Astrocyte (in vitro differentiated cells and primary cell): ENCODE data around the gene GLRX. TPM values are rescaled to one million over a fixed set of nuclear protein-coding genes. Genes with fewer than 3 reads are reported as not detected.

ENCODE experiments used
- DNase-seq: peaks from one replicate; pipeline ENCODE4 v3.0.0-alpha.2; 2010; ENCODE audit warnings: low read depth
- FAIRE-seq: peaks from 2 replicates; lab custom pipeline; 2011; peaks lifted over from hg19 to GRCh38; lab: Jason Lieb, UNC
- H2AFZ ChIP-seq: 2 replicates; pipeline ENCODE4 v1.6.0; 2012; ENCODE audit warnings: low read depth, low read length, inconsistent platforms
- H3K27ac ChIP-seq: 2 replicates; pipeline ENCODE4 v1.5.1; 2011; ENCODE audit warnings: low read depth, low read length, inconsistent platforms
- H3K27me3 ChIP-seq: 2 replicates; pipeline ENCODE4 v1.6.0; 2011; ENCODE audit warnings: low read length, inconsistent platforms; ENCODE audit not compliant: insufficient read depth
- H3K36me3 ChIP-seq: 2 replicates; pipeline ENCODE4 v1.5.1; 2011; ENCODE audit warnings: low read length, inconsistent platforms; ENCODE audit not compliant: insufficient read depth
- H3K4me1 ChIP-seq: 2 replicates; pipeline ENCODE4 v1.5.1; 2011; ENCODE audit warnings: low read length, inconsistent platforms; ENCODE audit not compliant: insufficient read depth
- H3K4me2 ChIP-seq: 2 replicates; pipeline ENCODE4 v1.6.0; 2012; ENCODE audit warnings: low read length, inconsistent platforms
- H3K4me3 ChIP-seq: 2 replicates; pipeline ENCODE4 v1.5.1; 2011; ENCODE audit warnings: low read depth, mild to moderate bottlenecking, low read length, inconsistent platforms; ENCODE audit not compliant: insufficient read depth
- H3K79me2 ChIP-seq: 2 replicates; pipeline ENCODE4 v1.6.0; 2012; ENCODE audit warnings: mild to moderate bottlenecking, low read length, inconsistent platforms; ENCODE audit not compliant: insufficient read depth
- H3K9ac ChIP-seq: 2 replicates; pipeline ENCODE4 v1.6.0; 2012; ENCODE audit warnings: mild to moderate bottlenecking, low read length, inconsistent platforms
- H3K9me3 ChIP-seq: 2 replicates; pipeline ENCODE4 v1.5.1; 2012; ENCODE audit warnings: low read depth, mild to moderate bottlenecking, low read length, inconsistent platforms; ENCODE audit not compliant: insufficient read depth
- H4K20me1 ChIP-seq: 2 replicates; pipeline ENCODE4 v1.6.0; 2012; ENCODE audit warnings: low read length, inconsistent platforms; ENCODE audit not compliant: insufficient read depth
- H3K27ac Mint-ChIP-seq: one replicate; pipeline ENCODE4 v1.8.0; 2021; ENCODE audit warnings: mild to moderate bottlenecking, mixed read lengths; ENCODE audit not compliant: unreplicated experiment
- H3K27me3 Mint-ChIP-seq: one replicate; pipeline ENCODE4 v1.8.0; 2021; ENCODE audit warnings: low read depth, mixed read lengths; ENCODE audit not compliant: unreplicated experiment
- H3K36me3 Mint-ChIP-seq: one replicate; pipeline ENCODE4 v1.8.0; 2021; ENCODE audit warnings: low read depth, mixed read lengths; ENCODE audit not compliant: unreplicated experiment
- H3K4me1 Mint-ChIP-seq: one replicate; pipeline ENCODE4 v1.8.0; 2021; ENCODE audit warnings: low read depth, mixed read lengths; ENCODE audit not compliant: unreplicated experiment
- H3K4me3 Mint-ChIP-seq: one replicate; pipeline ENCODE4 v1.8.0; 2021; ENCODE audit warnings: mild to moderate bottlenecking, moderate library complexity, mixed read lengths; ENCODE audit not compliant: unreplicated experiment
- H3K9me3 Mint-ChIP-seq: one replicate; pipeline ENCODE4 v1.8.0; 2021; ENCODE audit warnings: mild to moderate bottlenecking, mixed read lengths; ENCODE audit not compliant: unreplicated experiment
- CTCF ChIP-seq: IDR thresholded peaks from 2 replicates; pipeline ENCODE4 v1.5.1; 2011; ENCODE audit warnings: low read depth, mild to moderate bottlenecking, inconsistent platforms, low read length, moderate library complexity; ENCODE audit not compliant: insufficient read depth
- EZH2 ChIP-seq: IDR thresholded peaks from 2 replicates; pipeline ENCODE4 v1.6.1; 2012; ENCODE audit warnings: mild to moderate bottlenecking, low read length, inconsistent platforms; ENCODE audit not compliant: insufficient read depth
- total RNA-seq: library from RNA; stranded (reverse); gene quantifications from 2 replicates; pipeline ENCODE4 v1.2.1, GENCODE V29; 2021

Gene GLRX
- total RNA-seq, 1 donor from 2014 or later, result 38.4 TPM

GRCh38 chr5:95841914-95842812 lies 19.6 kb upstream of the GLRX start:
- H3K4me3 ChIP-seq, result no peak overlapping the region
- H3K9me3 Mint-ChIP-seq, result peaks cover 5% of the 10 kb centered on the region
- FAIRE-seq (no peak), DNase-seq (no peak)
- no peaks in the 10 kb centered on the region for H3K79me2 ChIP-seq
- H3K9ac ChIP-seq, result no peak overlapping the region
- peaks cover 8% of the 10 kb centered on the region for H3K4me1 ChIP-seq
- no peak overlapping the region for H3K4me2 ChIP-seq
- no peak overlapping the region for H3K27ac ChIP-seq
- H3K27ac Mint-ChIP-seq, result no peak overlapping the region
- H3K27me3 Mint-ChIP-seq, result peaks cover 6% of the 10 kb centered on the region
- H3K4me1 Mint-ChIP-seq, result peaks cover 7% of the 10 kb centered on the region
- no peak overlapping the region for H3K4me3 Mint-ChIP-seq
- no peaks in the 10 kb centered on the region for H3K27me3 ChIP-seq
- TF ChIP-seq EZH2 (no peak), CTCF (no peak)
- no peaks in the 10 kb centered on the region for H3K36me3 Mint-ChIP-seq
- no peaks in the 10 kb centered on the region for H3K9me3 ChIP-seq
- H2AFZ ChIP-seq, result no peak overlapping the region
- H4K20me1 ChIP-seq, result no peaks in the 10 kb centered on the region
- H3K36me3 ChIP-seq, result no peaks in the 10 kb centered on the region

- FAIRE-seq, result no peak
- TF ChIP-seq EZH2, result no peak
- no peak for TF ChIP-seq CTCF
- no peak for DNase-seq
Observed at GRCh38 chr5:95840956-95841705, 18.6 kb upstream of the GLRX start.

More at GRCh38 chr5:95840956-95841705, 18.6 kb upstream of the GLRX start:
- Mint-ChIP-seq H3K4me1 (peaks cover 10% of the 10 kb centered on the region), H3K4me3 (no peak overlapping the region), H3K27me3 (peaks cover 6% of the 10 kb centered on the region), H3K9me3 (peaks cover 5% of the 10 kb centered on the region), H3K27ac (no peak overlapping the region), H3K36me3 (no peaks in the 10 kb centered on the region)
- Histone ChIP-seq H3K79me2 (no peaks in the 10 kb centered on the region), H3K4me3 (no peak overlapping the region), H3K36me3 (no peaks in the 10 kb centered on the region), H4K20me1 (no peaks in the 10 kb centered on the region), H3K4me2 (no peak overlapping the region), H3K27me3 (no peaks in the 10 kb centered on the region), H3K27ac (no peak overlapping the region), H2AFZ (no peak overlapping the region), H3K4me1 (peaks cover 8% of the 10 kb centered on the region), H3K9me3 (no peaks in the 10 kb centered on the region), H3K9ac (no peak overlapping the region)
